Stimulated activated CD4-positive, alpha-beta T cell treated with anti-CD3 and anti-CD28 coated beads, TNF-alpha, amount 100 ng/mL, for 1 hour (primary cell): ENCODE measurements around the gene PPP1R9B.

Experiments used
- DNase-seq, 3 donors: peaks; one replicate each; pipeline ENCODE4 v3.0.0-alpha.2; 2020; ENCODE audit warnings: low read depth in 3 of 3, low spot score in 1 of 3

The PPP1R9B gene

DNA sequence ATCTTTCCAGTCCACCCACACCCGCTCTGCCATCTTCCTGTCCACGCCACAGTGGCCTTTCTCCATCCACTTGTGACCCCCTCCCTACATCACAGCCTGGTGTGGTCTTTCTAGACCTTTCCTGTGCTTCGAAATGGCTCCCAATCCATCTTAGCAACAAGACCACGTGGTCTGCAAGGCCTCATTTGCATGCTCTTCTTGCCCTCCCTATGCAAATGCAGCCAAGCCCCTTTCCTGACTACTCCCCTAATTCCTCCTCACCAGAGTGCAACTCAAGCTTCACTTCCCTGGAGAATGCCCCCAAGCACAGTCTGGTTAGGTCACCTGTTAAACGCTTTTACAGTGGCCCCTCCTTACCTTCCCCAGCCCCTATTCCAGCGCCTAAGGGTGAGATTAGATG lies 6.1 kb downstream of the PPP1R9B start:
- no peak for DNase-seq

DNA sequence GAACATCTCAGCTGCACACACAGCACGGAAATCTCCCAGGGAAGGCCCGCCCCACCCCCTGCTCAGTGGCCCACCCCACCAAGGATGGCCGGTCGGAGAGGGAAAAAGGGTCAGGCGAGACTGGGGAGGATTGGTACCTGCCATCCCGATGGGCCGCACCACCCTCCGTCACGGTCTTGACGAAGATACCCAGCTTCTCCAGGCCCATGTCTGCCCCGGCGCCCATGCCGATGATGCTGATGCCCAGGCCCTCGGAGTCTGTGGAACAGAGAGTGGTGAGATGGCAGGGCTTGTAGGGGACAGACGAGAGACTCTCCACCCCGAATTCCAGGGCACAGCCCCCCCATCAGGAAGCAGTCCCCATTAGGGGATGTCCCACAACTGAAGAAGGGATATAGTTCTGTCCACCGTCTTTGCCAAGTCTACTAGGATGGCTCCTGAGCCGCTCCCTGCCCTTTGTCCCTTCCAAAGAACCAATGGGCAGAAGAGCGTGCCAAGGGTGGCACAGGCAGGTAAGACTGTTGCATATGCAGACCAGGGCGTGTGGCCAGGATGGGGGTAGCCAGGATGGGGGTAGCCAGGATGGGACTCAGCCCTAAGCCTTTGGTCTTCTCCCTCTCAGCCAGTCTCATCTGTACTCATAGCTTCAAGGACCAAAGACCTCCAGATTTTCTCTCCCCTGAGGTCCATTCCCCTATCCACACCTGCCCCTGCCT lies 6.9 kb downstream of the PPP1R9B start:
- no peak for DNase-seq

DNA sequence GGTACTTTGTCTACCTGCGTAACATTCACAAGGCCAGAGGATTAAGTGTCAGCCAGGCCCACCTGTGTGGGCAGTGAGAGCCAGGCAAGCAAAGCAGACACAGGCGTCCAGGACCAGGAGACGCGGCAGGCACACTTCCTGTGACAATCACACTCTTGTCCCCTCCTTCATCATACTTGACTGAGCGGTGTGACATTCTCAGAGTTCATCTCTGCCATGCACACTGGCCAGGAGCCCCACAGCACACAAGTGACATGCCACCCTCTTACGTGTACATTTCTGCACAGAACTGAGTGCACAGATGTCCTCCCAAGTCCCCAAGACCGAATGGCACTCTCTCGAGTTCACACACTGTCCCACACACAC lies 8.7 kb downstream of the PPP1R9B start:
- DNase-seq: no peak

DNA sequence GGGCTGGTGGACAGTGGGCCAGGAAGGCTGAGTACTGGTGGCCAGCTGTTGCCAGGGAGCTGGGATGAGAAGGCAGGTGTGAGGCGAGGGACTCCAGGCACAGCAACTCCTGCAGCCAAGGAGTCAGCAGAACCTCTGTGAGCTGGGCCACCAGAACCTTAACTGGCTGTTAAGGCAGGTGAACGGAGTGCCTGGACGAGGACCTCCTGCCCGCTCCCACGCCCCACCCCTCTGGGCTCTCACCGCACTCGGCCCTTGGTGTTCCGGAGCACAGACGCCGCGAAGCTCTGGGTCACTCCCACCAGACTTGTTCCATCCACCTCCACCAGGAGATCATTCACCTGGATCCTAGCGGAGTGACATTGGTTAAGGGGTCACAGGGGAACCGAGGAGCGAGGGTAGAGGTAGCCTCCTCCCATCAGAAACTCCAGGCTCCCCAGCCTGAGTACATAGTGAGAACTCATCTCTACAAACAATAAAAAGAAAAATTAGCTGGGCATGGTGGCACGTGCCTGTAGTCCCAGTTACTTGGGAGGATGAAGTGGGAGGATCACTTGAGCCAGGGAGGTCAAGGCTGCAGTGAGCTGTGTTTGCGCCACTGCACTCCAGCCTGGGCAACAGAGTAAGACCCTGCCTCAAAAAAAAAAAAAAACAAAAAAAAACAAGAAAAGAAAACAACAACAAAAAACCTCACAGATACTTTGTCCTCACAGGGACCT lies 9.3 kb downstream of the PPP1R9B start:
- DNase-seq: no peak

DNA sequence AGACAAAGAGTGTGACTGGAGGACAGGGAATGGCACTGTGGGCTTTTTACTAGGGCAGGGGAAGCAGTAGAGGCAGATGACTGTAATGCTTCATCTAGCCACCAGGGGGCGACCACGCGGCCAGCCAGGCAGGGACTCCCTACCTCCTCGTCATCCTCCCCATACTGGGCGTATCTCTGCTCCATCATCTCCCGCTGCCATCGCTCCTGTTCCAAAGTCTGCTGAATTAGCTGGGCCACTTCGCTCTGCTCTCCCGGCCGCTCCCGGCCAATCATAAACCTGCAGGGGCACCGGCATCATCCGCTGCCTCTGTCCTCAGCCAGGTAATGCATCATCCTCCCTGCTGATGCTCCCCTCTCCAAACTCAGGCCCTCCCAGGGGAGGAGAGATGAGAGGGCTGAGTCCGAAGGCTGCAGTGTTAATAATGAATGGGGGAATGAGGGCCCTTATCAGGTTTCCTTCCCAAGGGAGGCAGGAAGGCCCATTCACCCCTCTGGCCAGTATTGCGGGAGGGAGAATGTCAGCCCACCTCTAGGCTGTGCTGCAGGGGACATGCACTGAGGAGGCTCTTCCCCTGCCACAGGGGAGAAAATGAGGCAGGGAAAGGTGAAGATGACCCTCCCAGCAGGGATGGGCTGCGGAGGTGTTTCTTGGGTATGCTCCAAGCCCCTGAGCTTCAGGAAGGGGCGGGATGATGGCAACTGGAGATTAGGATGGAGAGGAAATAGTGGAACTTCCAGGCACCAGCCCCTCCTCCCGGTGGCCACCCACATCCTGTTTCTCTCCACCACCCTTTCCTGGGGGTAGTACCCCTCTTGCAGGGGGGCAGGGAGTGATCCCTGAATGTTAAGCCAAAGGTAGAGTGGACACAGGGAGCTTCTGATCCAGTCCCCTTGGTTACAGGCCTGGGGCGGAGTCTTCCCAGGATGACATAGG lies 10.3 kb downstream of the PPP1R9B start:
- peak; percentile 54 to 71 (median 65) for DNase-seq

DNA sequence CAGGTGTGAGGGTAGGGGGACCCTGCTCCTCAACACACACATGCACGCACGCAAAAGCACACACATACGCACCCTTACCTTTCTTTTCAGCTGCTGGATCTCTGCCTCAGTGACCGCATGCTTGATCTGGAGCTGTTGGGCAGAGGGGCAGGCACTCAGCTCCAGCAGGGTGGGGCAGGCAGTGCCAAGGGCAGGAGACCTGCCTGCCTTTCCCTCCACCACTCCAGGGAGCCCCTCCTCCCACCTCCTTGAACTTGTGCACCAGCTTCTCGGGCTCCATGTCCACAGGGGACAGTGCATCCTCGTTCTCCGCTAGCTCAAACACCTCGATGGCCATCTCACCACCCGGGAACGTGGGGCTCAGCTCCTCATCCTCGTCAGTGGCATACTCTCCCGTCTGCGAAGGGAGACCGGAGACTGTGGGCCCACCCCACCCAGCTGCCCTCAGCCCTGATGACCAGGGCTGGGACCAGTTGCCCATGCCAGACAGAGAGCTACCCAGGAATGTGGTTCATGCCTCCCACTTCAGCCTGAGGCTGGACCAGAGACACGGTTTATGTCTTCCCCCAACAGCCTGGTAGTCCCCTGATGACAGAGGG lies 11.2 kb downstream of the PPP1R9B start:
- DNase-seq: no peak

DNA sequence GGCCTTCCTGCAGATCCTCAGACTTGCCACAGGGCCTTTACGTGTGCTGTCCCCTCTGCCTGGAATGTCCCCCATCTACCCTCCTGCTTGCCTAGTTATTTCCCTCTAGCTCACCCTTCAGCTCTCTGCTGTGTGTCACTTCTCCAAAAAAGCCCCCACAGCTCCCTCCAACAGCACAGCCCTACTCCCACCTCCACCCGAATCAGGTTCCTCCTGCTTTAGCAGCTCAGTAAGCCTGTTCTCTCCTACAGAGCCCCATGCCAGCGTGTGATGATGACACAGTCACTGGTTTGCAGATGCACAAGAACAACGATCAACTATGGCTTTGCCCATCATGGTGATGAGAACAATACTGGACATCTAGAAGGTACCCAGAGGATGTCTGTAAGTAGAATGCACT lies 13.4 kb downstream of the PPP1R9B start:
- no peak for DNase-seq

DNA sequence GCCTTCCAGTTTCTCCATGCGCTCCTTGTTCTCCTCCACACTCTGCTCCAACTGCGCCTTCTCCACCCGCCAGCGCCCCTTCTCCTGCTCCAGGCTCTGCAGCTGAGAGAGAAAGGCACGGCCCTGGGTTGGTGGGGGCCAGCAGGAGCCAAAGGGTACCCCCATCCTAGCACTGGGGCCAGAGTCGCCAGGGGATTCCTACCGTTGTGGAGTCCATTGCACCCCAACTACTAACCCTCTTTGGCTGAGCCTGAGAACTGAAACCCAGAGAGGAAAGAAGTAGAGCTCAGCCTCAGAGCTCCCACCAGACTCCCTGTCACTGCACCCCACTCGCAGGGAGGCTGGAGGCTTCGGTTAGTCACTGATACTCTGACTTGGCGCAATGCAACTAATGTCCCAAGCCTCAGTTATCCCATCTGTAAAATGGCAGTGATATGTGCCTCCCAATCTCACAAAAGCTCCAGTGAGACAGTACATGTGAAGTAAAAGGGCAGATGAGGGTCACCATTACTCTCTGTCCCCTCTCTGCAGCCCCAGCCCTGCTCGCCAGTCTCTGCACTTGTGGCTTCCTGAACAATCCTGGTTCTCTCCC lies 14.3 kb downstream of the PPP1R9B start:
- DNase-seq: no peak

DNA sequence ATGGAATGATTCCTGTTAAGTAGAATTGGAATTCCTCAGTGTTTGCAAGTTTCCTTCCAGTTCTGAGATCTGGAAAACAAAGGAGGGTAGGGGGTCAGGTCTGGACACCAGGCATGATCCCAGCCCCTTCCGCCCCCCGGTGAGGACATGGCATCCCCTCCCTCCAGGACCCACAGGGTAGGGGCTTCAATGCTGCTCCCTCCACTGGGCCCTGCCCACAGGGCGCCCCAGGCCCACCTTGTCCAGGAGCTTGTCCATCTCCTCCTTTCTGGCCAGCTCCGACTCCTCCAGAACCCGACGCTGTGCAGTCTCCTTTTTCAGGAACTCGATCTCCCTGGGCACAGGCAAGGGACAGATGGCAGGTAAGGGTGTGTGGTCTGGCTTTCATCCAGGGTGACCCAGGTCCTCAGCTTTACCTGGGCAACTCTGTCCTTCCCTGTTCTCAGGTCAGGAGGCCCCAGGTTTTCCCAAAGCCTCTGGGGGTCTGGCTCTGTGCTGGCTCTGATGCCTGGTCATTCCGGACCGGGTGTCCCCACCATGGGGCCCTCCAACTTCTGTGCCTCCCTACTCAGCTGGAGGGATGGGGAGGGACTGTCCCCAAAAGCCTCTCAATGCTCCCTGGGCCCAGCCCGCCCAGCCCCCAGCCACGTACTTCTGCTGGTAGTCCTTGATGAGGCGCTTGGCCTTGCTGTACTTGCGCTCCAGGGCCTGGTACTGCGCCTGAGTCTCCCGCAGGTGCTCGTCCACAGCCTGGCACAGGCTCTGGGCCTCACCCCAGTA lies 15.0 kb downstream of the PPP1R9B start:
- no peak for DNase-seq

DNA sequence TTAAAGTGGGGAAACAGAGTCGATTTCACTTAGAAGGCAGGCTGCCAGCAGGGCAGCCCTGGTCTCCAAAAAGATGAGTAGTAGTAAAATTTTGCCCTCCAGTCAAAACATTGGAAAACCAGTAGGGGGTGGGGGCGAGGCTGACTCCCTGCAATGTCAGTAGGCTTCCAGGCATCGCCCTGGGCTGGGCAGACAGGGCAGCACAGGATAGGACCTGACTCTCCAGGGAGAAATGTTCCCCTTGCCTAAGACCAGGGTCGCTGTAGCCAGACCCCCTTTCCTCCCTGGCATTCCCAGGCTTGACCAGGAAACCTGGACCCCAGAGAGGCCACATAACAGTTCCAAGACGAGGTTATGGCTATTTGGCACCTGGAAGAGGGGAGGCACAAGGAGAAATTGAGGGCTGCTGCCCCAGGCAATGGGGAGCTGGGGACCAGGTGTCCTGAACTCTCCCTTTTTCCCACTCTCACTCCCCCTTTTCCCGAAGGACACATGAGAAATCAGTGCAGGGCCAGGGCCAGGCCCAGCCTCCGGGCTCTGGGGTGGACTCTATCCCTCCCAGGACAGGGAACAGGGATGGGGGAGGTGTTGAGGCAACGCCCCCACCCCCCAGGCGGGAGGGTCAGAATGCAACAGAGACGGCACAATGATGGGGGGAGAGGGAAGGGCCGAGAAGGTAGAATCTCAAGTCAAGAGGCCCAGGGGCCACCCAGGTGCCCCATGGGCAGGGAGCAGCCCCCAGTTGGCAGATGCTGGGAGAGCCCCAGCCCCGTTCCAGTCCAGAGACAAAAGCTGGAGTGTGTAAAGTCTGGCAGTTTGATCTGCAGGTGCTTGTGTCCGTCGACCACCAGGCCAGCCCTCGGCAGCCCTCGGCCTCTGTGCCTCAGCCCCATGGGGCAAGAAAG lies 16.0 kb downstream of the PPP1R9B start:
- no peak for DNase-seq

DNA sequence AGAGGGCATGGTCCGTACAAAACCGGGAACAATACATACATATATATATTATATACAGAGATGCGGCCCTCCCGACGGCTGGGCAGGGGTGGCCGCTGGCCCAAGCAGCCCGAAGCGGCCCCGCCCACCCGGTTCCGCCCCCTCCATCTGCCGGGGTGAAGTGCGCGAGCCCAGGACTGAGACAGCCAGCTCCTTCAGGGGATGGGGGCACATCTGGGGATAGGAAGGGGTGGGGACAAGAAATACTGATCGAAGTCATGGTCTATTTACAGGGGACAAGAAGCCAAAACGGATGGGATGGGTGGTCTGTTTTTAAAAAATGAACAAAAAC lies 16.7 kb downstream of the PPP1R9B start:
- DNase-seq: no peak

DNA sequence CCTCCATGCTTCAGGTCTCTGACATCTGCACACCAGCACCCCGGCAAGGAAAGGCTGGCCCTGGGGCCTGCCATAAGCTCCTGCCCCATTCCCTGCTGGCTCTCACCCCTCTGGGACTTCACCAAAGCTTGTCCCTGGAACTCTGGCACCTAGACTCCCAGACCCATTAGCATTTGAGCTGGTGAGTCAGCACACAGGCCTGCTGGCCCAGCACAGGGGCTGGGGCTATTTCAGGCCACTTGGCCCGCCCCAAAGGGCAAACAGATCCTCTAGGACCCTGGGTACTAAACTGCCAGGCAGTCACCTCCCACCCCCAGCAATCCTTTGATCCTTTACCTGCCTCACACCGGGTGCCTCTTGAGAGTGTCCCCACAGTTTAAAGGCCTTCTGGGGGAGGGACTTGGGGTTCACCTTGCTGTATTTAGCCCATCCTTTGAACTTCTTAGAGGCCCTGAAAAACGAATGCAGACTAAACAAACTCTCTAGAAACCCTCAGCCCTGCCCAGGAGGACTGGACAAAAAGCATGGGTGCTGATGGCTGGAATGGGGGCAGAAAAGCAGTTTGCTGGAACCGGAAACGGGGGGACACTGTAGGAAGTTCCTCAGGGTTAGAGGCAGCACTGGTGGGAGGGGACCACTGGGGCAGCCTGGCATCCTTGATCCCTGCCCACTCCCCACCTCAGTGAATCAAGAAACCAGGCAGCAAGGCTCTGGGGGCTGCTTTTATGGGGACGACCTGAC lies 17.3 kb downstream of the PPP1R9B start:
- DNase-seq: no peak

DNA sequence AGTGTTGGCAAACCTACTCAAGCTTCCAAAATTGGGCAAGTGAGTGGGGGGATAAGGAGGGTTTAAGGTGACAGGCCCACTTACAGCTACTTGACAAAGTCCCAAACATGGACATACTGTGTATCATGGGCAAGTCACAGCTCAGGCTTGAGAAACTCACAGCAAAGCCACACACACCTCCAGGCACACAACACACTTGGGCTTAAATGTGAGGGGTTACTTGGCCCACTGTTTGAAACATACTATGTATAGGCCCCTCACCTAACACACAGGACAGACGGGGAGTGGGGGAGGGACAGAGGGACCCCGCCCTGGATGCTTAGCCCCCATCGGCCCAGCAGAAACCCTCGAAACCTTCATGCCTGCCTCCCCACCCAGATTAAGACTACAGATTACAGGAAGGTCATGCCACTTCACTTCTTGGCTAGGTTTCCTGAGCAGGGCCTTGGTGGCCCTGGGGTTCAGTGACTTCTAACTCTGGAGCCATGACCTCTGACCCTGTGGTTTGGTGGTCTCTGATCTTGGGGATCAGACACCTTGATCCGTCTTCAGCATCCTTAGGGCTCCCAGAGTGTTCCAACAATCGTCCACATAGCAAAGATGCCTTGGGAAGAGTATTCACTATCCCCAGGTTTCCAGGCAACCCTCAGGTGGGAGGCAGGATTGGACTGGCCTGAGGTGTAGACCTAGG lies 18.2 kb downstream of the PPP1R9B start:
- no peak for DNase-seq

DNA sequence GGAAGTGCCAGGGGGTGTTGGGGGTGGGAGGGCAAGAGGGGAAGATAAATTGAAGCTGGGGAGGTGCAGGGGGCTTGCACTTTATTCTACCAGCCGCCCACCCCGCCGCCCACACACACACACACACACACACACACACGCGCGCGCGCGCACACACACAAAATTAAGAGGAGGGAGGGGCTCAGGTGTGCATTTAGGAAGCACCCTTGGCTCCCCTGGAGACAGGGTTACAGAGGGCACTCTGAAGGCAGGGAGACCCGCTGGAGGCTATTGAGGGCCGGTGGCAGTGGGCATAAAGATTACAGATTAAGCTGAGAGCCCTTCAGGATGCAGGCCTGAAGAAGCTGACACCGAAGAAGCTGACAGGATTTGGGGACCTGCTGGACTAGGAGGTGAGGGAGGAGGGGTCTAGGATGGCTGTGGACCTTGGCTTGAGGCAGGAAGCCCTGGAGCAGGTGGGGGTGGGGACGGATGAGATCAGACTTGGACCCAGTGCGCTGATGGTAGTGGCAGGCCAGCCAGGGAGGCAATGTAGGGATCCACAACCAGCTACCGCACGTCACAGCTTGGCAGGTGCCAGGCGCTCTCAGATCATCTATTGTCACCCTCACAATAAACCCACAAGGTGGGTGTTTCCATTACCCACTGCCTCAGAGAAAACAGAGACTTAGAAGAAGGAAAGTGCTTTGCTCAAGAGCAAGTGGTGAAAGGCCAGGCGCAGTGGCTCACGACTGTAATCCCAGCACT lies 19.7 kb downstream of the PPP1R9B start:
- DNase-seq: no peak

DNA sequence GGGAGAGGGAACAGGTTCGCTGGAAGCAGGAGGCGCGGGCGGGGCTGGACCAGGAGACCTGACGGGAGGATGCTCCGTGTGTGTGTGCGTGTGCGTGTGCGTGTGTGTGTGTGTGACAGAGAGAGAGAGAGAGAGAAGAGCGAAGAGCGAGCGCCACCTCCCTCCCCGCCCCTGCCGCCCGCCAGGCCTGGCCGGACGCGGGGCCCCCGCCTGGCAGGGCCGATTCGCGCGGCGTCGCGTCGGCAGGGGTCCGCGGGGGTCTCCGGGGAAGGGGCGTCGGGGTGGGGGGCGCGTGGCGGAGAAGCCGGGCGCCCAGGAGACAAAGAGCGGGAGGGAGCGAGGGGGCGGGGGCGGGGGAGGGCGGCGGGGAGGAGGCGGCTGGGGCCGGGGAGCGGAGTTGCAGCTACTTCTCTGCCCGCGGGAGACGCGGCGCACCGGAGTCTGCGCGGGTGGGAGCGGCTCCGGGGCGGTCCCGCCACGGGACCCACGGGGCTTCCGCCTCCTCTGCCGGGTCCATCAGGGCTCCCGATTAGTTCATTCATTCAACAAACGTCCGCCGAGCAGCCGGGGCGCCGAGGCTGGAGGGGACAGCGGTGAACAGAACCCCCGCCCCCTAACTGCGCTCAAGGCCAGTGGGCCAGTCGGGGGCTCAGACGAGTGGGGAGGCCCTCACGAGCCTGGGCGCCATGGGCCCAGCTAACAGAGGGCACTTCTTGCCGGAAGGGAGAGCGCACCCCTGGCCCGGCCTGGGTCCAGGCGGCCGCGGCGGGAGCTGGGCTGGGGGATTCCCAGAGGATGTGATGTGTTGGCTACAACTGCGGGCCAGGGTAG lies 20.5 kb downstream of the PPP1R9B start, which contains the start of gene SAMD14:
Gene SAMD14 (minus strand): TSS at position 433 of the 831 bp plus-strand sequence. CDS start 5,201 bp downstream, outside the sequence.
- no peak for DNase-seq

DNA sequence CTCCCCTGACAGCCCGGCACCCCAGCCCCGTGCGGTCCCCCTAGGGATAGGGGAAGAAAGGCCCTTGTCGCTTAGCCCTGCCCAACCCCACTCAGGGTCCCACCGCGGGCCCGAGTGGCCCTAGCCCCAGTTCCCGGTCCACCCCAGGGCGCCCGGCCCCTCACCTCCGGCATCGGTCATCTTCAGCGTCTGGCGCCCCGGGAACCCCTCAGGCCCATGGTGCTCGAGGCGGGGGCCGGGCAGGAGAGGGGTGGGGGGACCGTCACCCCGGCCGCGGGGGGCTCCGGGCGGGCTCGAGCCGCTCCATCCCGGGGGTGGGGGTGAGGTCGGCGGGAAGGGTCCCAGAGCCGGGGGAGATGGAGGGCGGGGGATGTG lies 21.1 kb downstream of the PPP1R9B start:
- DNase-seq: no peak
